CD4-positive, alpha-beta T cell treated with Interleukin-17A for 1 hour (primary cell): ENCODE results near the gene PLEKHA5.
A peak's percentile ranks its signal among the peaks of the same experiment; 100 is the strongest.
"Not testable (repeated sequence)": the region's sequence is repeated elsewhere in the genome, so short reads cannot be mapped to it uniquely, and the experiment has no call there.

Source experiments
- DNase-seq: peaks from one replicate; pipeline ENCODE4 v3.0.0-alpha.2; 2020

PLEKHA5 gene

DNA sequence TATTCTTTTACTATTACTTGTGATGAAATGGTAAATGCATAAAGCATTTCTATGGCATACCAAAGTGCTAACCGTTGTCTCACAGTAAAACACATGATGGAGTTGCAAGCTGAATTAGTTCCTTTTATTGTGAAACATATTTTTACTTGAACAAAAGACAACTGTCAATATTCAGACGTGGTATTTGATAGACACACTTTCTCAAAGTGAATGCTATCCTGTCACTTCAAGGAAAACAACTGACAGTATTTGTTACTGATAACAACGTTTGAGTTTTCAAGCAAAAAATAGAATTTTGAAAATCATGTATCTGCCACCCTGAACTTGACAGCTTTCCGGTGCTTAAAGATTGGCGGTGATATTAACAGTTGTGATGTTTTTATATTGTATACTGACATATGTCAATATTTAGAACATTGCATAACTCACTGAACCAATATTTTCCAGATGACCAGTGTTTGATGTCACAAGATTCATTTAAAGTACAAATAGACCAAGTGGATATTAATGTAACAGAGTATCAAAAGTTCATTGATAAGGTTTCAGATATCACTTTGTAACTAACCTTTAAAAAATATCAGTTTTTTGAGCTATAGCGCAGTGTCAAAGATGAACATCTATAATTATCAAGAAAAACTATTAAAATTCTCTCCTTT is 156.4 kb downstream of the PLEKHA5 start:
- DNase-seq, result no peak

DNA sequence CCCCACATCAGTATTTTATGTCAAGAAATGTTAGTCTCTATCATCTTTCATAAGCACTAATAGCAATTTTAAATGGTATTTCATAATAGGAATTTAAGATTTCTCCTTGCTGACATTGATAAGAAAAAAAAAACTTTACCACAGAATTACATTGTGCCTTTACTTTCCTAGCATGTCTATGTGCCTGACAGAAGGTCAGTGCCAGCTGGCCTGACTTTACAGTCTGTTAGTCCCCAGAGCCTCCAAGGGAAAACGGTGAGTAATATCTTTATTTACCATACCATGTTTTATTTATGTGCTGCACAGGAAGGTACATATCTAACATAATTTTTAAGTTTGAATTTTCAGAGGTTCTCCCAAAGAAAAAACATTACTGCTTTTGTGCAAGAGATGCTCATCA is 157.8 kb downstream of the PLEKHA5 start:
- no peak for DNase-seq

DNA sequence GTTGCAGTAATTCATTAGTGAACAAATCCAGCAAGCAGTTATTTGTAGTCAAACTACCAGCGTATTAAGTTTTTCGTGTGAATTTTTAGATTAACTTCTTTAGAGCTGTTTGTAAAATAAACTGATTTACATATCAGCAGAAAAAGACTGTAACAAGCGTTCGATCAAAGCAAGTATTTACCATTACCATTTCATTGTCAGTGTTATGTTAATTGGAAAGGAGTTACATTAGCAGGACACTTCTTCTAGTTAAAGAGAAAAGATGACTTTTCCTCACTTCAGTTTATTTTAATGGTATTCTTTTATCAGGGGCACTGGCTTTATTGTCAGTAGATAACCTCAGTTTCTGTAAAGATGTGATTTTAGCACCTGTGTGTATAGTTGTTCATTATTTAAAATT is 158.6 kb downstream of the PLEKHA5 start:
- no peak for DNase-seq

DNA sequence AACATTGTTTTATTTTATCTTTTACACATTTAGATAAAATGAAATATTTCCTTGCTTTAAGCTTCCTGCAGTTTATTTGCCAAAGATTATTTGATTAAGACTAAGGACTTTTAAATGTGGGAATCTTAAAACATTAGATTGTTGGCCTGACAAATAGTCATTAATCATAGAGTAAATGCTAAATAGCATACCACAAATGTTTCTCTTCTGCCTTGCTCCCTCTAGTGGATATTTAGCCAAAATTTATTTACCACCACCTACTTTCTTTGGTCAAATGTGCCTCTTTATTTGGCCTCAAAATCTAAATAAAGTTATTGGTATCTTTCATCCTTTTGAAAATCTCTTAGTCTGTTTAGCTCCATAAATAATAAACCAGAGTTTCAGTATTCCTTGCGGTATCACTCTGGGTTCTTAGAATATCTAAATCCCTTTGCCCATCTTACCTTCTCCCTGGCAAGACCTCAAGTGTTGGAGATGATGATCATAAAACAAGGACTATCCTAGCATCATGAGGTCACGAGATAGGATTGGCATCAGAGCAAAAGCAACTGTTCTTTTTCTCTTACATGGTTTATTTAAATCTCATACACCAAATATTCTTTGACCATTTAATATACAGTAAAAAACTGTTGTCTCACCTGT is 159.2 kb downstream of the PLEKHA5 start:
- peak; percentile 31 for DNase-seq

DNA sequence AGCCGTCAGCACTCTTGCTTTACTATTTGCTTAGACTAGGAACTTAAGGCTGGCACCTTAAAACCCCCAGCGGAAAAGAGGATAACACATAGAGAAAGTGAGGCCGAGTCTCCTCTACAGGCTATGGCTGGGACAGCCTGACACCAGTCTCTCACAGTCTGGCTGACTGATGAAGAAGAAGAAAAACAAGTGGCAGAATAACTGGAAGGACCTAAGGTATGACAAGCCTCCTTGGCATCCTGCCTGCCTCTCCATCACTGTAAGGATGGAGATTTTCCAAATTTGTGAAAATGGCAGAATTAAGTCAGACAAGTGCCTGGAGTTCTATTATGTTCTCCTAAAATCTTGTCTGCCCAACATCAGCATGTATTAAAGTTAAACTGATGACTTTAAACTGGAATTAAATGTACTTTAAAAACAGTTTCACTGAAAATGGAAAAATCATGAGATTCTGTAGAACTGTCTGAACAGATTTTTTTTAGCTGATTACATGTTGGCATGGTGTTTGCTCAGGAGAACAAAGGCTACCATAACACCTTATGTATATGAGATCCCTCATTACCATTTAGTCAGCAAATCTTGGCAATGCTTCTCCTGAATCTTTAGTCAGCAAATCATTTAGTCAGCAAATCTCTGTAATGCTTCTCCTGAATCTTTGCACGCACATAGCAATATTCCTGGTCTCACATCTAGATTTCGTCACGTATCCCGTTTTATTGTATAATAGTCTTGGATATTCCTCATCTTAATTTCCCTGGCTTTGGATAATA is 169.5 kb downstream of the PLEKHA5 start:
- no peak for DNase-seq

DNA sequence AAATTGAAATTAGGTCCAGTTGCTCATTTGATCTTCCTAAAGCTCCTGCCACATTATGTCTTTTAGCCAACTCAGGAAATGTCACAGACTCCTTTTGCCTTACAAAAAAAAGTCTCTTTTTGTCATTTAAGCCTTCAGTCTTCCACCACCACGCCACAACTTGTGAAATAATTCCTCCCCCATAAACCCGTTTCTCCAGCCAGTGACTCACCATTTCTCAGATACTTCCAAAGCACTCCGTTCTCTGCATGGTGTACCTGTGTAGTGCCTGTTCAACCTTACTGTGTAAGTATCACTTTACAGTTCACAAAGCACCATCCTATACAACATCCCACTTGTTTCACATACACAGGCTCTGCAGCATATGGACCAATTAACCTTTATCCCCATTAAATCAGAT is 170.2 kb downstream of the PLEKHA5 start:
- DNase-seq, result no peak

DNA sequence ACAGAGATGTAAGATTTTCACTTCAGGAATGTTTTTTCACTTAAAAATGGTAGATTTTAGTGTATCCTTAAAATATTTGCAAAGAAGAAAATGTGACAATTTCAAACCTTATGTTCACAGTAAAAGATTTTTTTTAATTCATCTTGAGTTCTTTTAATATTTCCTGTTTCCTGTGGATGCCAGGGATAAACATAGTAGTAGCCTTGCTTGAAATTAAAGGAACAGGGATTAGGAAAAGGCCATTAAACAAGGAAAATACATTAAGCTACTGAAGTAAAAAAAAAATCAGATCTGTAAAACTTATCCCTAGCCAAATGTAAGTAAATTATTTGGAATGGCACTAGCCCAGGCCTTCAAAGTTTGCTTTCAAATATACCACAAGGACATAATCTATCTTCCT is 171.7 kb downstream of the PLEKHA5 start:
- no peak for DNase-seq

DNA sequence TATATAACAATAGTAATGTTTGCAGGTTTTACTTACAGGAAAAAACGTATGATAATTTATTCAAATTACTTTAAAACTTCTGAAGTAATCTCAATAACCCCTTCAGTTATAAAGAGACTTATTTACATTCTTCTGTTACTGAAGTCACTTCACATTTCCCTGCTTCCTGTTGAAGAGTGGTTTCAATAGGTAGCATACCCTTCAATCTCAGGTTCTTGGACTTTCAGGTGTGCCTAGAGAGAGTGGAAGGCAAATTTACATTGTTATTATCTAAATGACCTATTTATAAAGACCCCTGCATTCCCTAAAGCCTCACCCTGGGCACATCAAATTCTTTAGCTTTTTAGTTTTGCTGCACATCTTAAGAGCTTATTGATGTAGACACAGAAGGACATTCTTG is 172.2 kb downstream of the PLEKHA5 start:
- DNase-seq, result no peak

DNA sequence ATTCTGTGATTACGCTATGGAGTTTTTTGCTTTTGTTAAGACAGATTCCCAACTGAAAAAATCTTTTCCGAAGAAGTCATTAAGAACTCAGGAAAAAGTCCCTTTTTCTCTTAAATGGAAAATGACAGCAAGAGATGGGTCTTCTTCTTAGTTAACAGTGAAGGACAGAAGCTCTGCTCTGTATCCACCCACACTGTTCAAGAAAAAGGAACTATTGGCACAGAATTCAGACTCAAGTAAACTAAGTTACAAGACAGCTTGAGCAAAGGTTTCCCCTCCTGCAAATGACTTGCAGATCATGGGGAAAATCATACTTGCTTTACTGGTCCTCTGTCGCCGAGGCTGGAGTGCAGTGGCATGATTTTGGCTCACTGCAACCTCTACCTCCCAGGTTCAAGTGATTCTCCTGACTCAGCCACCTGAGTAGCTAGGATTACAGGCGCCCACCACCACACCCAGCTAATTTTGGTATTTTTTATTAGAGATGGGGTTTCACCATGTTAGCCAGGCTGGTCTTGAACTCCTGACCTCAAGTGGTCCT is 172.6 kb downstream of the PLEKHA5 start:
- DNase-seq, result no peak

DNA sequence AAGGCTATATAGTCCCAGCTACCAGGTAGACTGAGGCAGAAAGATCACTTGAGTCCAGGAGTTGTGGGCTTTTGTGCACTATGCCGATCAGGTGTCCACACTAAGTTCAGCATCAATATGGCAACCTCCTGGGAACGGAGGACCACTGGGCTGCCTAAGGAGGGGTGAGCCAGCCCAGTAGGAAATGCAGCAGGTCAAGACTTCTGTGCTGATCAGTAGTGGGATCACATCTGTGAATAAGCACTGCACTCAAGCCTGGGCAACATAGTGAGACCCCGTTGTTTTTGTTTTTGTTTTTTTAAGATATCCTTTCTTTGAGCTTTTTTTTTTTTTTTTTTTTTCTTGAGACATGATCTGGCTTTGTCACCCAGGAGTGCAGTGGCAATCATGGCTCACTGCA is 174.0 kb downstream of the PLEKHA5 start:
- no peak for DNase-seq

DNA sequence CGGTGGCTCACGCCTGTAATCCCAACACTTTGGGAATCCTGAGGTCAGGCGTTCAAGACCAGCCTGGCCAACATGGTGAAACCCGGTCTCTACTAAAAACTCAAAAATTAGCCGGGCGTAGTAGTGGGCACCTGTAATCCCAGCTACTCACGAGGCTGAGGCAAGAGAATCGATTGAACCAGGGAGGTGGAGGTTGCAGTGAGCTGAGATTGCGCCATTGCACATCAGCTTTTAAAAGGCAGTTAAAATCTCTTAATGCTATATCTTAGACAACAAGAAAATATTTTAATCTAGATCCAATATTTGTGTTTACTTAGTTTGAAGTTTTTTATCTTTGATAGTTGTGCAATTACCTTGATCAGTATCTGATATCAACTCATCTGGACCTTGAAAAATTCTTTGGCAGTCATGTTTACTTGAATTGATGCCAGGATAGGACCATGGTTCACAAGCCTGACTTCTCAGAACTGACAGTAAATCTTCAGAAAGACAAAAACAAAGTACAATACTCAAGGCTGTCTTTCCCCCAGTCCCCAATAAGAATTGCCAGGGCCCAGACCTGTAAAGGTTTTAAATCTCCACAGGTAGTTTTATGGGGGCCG is 174.7 kb downstream of the PLEKHA5 start:
- no peak for DNase-seq

DNA sequence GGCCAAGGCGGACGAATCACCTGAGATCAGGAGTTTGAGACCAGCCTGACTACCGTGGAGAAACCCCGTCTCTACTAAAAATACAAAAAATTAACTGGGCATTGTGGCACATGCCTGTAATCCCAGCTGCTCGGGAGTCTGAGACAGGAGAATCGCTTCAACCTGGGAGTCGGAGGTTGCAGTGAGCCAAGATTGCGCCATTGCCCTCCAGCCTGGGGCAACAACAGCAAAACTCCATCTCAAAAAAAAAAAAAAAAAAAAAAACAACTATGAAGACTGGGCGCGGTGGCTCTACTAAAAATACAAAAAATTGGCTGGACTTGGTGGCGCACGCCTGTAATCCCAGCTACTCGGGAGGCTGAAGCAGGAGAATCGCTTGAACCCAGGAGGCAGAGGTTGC is 176.1 kb downstream of the PLEKHA5 start:
- DNase-seq, result not testable (repeated sequence)

DNA sequence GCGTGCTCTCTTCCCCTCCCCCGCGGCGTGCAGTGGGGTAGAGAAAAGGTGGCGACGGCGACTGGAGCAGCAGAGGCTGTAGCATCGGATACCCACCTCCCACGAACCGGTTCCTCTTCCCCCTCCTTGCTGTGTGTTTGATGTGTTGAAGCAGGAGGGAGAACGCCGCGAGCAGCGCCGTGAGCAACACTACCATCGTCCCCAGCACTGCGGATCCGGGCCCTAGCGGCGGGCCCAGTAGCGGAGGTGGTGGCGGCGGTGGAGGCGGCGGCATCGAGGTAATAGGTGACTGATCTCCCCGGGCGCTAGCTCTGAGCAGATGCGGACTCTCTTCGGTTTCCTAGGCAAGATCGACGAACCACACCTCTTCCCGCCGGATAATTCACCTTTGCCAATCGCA is 176.8 kb downstream of the PLEKHA5 start:
- DNase-seq, result no peak

DNA sequence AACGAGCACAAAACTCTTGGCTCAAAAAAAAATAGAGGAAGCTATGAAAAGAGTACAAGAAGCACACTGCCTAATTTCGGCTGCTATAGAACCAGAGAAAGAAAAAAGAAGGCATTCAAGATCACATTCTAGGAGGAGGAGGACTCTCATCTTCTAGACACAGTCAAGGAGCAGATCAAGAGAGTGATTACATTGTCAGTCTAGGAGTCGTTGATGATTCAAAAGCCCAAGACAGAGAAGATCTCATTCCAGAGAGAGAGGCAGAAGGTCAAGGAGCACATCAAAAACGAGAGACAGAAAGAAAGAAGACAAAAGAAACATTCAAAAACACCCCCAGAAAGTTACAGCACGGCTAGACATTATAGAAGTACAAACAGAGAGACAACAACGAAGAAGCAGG is 177.9 kb downstream of the PLEKHA5 start:
- no peak for DNase-seq

DNA sequence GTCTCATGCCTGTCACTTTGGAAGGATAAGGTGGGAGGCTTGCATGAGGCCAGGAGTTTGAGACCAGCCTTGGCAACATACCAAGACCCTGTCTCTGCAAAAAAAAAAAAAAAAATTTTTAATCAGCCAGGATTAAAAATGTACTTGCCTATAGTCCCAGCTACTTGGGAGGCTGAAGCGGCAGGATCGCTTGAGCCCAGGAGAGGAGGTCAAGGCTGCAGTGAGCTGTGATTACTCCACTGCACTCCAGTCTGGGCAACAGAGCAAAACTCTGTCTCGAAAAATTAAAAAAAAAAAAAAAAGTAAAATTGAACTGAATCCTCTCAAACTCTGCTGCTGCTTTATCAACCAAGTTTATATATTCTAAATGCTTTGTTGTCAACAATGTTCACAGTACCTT is 181.6 kb downstream of the PLEKHA5 start:
- DNase-seq, result no peak

DNA sequence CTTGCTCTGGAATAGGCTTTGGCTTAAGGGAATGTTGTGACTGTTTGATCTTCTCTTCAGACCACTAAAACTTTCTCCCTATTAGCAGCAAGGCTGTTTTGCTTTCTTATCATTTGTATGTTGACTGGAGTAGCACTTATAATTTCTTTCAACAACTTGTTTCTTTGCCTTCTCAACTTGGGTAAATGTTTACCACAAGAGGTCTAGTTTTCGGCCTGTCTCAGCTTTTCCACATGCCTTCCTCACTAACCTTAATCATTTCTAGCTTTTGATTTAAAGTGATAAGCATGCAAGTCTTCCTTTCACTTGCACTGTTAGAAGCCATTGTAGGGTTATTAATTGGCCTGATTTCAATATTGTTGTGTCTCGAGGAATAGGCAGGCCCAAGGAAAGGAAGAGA is 183.1 kb downstream of the PLEKHA5 start:
- DNase-seq, result no peak

DNA sequence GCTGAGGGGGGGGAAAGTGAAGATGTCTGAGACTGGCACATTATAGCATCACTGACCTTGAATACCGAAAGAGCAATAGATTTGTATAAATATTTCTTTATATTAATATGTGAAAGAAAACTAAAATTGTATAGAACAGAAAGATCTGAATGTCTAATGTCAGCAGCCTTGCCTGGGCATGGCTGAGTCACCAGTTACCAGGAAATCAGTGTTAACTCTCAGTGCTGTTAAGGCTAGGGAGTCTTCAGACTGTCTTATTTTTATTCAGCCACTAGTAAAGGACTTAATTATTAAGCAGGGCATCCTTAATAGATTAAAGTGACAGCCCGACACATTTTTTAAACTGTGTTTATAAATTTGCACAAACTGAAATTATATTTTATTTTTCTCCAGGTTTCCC is 186.9 kb downstream of the PLEKHA5 start:
- DNase-seq, result no peak

DNA sequence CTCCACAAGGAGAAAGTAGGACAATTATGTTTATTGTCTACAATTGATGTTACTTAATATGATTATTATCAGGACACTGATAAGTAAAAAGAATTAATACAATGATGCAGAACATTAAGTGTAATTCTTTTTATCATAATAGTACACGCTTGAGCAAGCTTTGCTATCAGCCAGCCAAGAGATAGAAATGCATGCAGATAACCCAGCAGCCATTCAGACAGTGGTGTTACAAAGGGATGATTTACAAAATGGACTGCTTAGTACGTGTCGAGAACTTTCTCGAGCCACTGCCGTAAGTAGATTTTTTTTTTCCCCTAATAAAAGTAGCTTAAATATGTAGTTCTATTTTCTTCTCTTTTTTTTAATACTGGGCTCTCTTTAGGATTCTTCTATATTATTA is 192.8 kb downstream of the PLEKHA5 start:
- no peak for DNase-seq

DNA sequence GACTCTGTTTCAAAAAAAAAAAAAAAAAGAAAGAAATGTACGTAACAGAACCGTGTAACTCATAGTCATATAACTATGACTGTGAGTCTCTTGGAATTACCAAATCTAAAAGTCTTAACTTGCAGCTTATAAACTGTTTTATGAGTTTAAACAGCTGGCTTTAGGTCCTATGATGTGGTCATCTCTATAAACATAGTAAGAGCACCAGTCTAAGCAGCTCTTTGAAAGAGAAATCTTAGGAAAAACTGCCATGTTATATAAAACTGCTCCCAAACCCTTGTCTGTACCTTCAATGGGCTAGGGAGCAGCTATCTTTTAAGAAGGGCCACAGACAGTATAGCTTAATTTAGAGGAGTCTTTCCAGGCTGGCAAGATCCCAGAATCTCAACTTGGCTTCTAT is 194.3 kb downstream of the PLEKHA5 start:
- DNase-seq, result no peak

DNA sequence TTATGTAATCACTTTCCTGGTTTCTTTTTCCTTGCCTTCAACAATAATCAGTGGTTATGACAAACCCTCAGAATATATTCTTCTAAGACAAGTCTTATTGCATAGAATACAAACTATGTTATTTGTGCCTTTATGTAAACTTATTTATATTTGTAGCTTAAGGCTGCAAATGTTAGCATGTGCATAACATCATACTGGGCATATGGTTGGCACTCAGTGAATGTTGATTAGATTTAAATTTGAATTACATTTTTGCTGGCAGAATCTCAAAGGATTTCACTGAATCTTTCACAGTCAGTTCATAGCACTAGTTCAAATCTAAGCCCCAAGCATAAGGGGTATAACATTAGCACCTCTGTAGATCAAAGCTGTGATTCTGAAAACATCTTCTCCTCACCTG is 196.6 kb downstream of the PLEKHA5 start:
- DNase-seq, result no peak

DNA sequence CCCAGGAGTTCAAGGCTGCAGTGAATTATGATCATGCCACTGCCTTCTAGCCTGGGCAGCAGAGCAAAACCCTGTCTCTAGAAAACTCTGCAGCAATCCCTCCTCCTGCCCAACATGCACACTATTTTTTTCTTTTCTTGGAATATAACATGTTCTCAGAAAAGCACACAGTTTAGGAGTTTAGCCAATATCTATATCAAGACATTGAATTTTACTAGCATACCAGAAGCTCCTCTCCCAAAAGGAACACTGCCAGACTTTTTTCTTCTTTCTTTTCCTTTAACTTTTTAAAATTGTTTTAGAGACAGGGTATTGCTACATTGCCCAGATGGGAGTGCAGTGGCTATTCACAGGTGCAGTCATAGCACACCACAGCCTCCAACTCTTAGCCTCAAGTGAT is 202.7 kb downstream of the PLEKHA5 start:
- DNase-seq, result no peak

DNA sequence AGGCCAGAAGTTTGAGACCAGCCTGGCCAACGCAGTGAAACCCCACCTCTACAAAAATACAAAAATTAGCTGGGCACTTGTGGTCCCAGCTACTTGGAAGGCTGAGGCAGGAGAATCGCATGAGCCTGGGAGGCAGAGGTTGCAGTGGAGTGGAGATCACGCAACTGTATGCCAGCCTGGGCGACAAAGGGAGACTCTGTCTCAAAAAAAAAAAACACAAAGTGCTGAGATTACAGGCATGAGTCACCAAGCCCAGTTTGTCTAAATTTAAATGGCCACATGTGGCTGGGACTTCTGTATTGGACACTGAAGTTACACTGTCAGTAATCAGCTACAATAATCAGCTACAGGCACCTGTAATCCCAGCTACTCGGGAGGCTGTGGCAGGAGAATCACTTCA is 208.9 kb downstream of the PLEKHA5 start:
- no peak for DNase-seq

DNA sequence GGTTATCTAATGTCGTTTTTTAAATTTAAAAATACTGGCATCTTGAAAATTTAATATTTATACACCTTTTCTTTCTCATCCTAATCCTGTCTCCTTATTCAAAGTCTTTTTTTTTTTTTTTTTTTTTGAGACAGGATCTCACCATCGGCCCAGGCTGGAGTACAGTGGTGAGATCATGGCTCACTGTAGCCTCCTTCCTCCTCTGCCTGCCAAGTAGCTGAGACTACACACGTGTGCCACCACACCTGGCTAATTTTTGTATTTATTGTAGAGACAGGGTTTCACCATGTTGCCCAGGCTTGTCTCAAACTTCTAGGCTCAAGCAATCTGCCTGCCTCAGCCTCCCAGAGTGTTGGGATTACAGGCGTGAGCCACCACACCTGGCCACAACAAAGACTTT is 221.3 kb downstream of the PLEKHA5 start:
- not testable (repeated sequence) for DNase-seq

DNA sequence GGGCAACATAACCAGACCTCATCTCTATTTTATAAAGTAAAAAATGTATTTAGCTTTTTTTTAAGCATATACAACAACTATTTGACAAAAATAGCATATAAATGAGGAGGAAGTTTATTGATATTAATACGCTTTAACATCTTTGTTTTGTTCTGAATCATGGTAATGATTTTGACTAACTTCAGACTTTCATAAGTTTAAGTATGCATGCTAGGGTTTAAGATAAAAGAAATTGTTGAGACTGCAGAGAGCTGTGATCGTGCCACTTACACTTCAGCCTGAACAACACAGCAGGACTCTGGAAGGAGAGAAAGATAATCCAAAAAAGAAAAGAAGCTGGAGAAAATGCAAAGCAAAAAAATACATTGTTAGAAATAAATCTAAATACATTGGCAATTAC is 221.8 kb downstream of the PLEKHA5 start:
- DNase-seq, result no peak
